ENCODE data around the gene PITX1.

- TF ChIP-seq, protein P1, sequence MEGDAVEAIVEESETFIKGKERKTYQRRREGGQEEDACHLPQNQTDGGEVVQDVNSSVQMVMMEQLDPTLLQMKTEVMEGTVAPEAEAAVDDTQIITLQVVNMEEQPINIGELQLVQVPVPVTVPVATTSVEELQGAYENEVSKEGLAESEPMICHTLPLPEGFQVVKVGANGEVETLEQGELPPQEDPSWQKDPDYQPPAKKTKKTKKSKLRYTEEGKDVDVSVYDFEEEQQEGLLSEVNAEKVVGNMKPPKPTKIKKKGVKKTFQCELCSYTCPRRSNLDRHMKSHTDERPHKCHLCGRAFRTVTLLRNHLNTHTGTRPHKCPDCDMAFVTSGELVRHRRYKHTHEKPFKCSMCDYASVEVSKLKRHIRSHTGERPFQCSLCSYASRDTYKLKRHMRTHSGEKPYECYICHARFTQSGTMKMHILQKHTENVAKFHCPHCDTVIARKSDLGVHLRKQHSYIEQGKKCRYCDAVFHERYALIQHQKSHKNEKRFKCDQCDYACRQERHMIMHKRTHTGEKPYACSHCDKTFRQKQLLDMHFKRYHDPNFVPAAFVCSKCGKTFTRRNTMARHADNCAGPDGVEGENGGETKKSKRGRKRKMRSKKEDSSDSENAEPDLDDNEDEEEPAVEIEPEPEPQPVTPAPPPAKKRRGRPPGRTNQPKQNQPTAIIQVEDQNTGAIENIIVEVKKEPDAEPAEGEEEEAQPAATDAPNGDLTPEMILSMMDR (IDR thresholded peaks at IDR 0.05; ENCODE audit: extremely low read depth in 1 of 2, insufficient read depth in 1 of 2, low read depth in 1 of 2, low read length in 2 of 2), result no peak
- TF ChIP-seq EZH2 (IDR thresholded peaks at IDR 0.05; ENCODE audit: borderline replicate concordance, low read depth, low read length, severe bottlenecking) (no peak), POLR2A (IDR thresholded peaks at IDR 0.05; ENCODE audit: low read depth, low read length) (no peak), MAX (IDR thresholded peaks at IDR 0.05; ENCODE audit: insufficient read depth, insufficient read length) (no peak), POLR2AphosphoS5 (IDR thresholded peaks at IDR 0.05; ENCODE audit: insufficient read depth, low read depth, low read length) (no peak), JUN (IDR thresholded peaks at IDR 0.05; ENCODE audit: borderline replicate concordance, insufficient read depth, insufficient read length, low read depth) (no peak), MYC (IDR thresholded peaks at IDR 0.05; ENCODE audit: low read depth, low read length) (no peak), FOS (IDR thresholded peaks at IDR 0.05; ENCODE audit: borderline replicate concordance, insufficient read depth, low read length) (no peak), GATA2 (IDR thresholded peaks at IDR 0.05; ENCODE audit: insufficient read depth, insufficient read length, low read depth, low read length) (no peak)
Observed at GRCh38 chr5:135071311-135071710, 37.3 kb upstream of the PITX1 start.
